B cell (primary cell): ENCODE results near the gene GUF1. TPM values are rescaled to one million over a fixed set of nuclear protein-coding genes. Genes with fewer than 3 reads are reported as not detected.

Experiments
- ATAC-seq: fragments of 200-7000 bp; cut with Tn5 transposase; one replicate; pipeline ENCODE4 v1.10.0; 2021; ENCODE audit warnings: low read depth, mild to moderate bottlenecking, moderate number of reproducible peaks, moderate library complexity
- CTCF ChIA-PET: fragments of 350-600 bp; sonication (Branson Sonifier 250); formaldehyde crosslinking; loops from one replicate; lab custom pipeline; 2021; ENCODE audit warnings: antibody characterized with exemption, inconsistent platforms; lab: Charles Lee
- POLR2A ChIA-PET: fragments of 350-600 bp; sonication (Branson Sonifier 250); formaldehyde crosslinking; loops from one replicate; lab custom pipeline; 2021; ENCODE audit warnings: antibody characterized with exemption; lab: Charles Lee
- DNase-seq: peaks from one replicate; pipeline ENCODE4 v3.0.0; 2013
- H2AFZ ChIP-seq: 2 replicates; pipeline ENCODE4 v1.6.1; 2012; ENCODE audit warnings: mild to moderate bottlenecking, low read depth, low read length; ENCODE audit not compliant: insufficient read depth, poor library complexity, severe bottlenecking
- H3K27ac ChIP-seq, 2 donors: 1 replicate in 1 of 2; 2 replicates in 1 of 2; pipeline ENCODE4 v1.5.1; 2012 to 2013; ENCODE audit warnings: low read length in 2 of 2, mild to moderate bottlenecking in 2 of 2, moderate library complexity in 1 of 2
- H3K27me3 ChIP-seq, 4 experiments: fragments of 200-600 bp in 1 of 4; sonication (generic) in 1 of 4; replicated peaks in 1 of 4; 1 replicate in 2 of 4; 2 replicates in 2 of 4; pipeline versions ENCODE4 v1.6.1 to v1.7.0; 2013 to 2016; ENCODE audit warnings: low read length in 3 of 4, mild to moderate bottlenecking in 2 of 4, mixed read lengths in 1 of 4, moderate library complexity in 1 of 4; ENCODE audit not compliant: insufficient read depth in 4 of 4, control insufficient read depth in 3 of 4; ENCODE audit errors: control extremely low read depth in 1 of 4
- H3K36me3 ChIP-seq, 2 experiments: replicated peaks in 1 of 2; 1 replicate in 1 of 2; 2 replicates in 1 of 2; pipeline versions ENCODE4 v1.6.1 to v1.7.1; 2013; ENCODE audit warnings: low read length in 1 of 2; ENCODE audit not compliant: insufficient read depth in 2 of 2, control insufficient read depth in 1 of 2; ENCODE audit errors: control extremely low read depth in 1 of 2, extremely low read depth in 1 of 2
- H3K4me1 ChIP-seq, 2 donors: fragments of 200-600 bp in 1 of 2; sonication (generic) in 1 of 2; 1 replicate in 1 of 2; 2 replicates in 1 of 2; pipeline versions ENCODE4 v1.5.1 to v1.6.1; 2013 to 2017; ENCODE audit warnings: low read length in 2 of 2; ENCODE audit not compliant: control insufficient read depth in 2 of 2, insufficient read depth in 2 of 2
- H3K4me2 ChIP-seq: replicated peaks from 2 replicates; pipeline ENCODE3; 2012; ENCODE audit warnings: mild to moderate bottlenecking, low read depth, low read length; ENCODE audit not compliant: poor library complexity, severe bottlenecking
- H3K4me3 ChIP-seq, 5 experiments: fragments of 200-600 bp in 1 of 5; sonication (generic) in 1 of 5; 1 replicate in 3 of 5; 2 replicates in 2 of 5; pipeline versions ENCODE4 v1.5.1 to v1.7.0; 2011 to 2016; ENCODE audit warnings: low read length in 4 of 5, mild to moderate bottlenecking in 4 of 5, low read depth in 2 of 5, control low read depth in 1 of 5, moderate library complexity in 1 of 5; ENCODE audit not compliant: insufficient read depth in 1 of 5; ENCODE audit errors: control extremely low read depth in 1 of 5, extremely low read depth in 1 of 5
- H3K79me2 ChIP-seq: fragments of 200-600 bp; sonication (generic); one replicate; pipeline ENCODE4 v1.6.0; 2016; ENCODE audit warnings: low read length; ENCODE audit not compliant: control insufficient read depth, insufficient read depth
- H3K9ac ChIP-seq: fragments of 200-600 bp; sonication (generic); 2 replicates; pipeline ENCODE4 v1.6.1; 2017; ENCODE audit warnings: mild to moderate bottlenecking, low read length, moderate library complexity
- H3K9me3 ChIP-seq, 3 donors: one replicate each; pipeline versions ENCODE4 v1.6.1 to v1.7.1; 2013; ENCODE audit warnings: low read length in 2 of 3; ENCODE audit not compliant: control insufficient read depth in 2 of 3, insufficient read depth in 1 of 3; ENCODE audit errors: control extremely low read depth in 1 of 3
- H4K20me1 ChIP-seq: 2 replicates; pipeline ENCODE4 v1.6.0; 2012; ENCODE audit warnings: mild to moderate bottlenecking, low read length; ENCODE audit not compliant: insufficient read depth, control insufficient read depth, poor library complexity, severe bottlenecking
- H3K27ac Mint-ChIP-seq: one replicate; pipeline ENCODE4 v1.8.0; 2021; ENCODE audit warnings: mixed read lengths
- H3K27me3 Mint-ChIP-seq: one replicate; pipeline ENCODE4 v1.8.0; 2021; ENCODE audit warnings: mixed read lengths
- H3K4me1 Mint-ChIP-seq: one replicate; pipeline ENCODE4 v1.8.0; 2021; ENCODE audit warnings: mixed read lengths
- H3K4me3 Mint-ChIP-seq: one replicate; pipeline ENCODE4 v1.8.0; 2021; ENCODE audit warnings: mixed read lengths
- H3K9me3 Mint-ChIP-seq: one replicate; pipeline ENCODE4 v1.8.0; 2022; ENCODE audit warnings: mixed read lengths; ENCODE audit not compliant: insufficient read depth
- EZH2 ChIP-seq: IDR thresholded peaks from 2 replicates; pipeline ENCODE4 v1.6.1; 2012; ENCODE audit warnings: borderline replicate concordance, low read depth, mild to moderate bottlenecking, moderate library complexity, low read length; ENCODE audit not compliant: insufficient read depth, poor library complexity, severe bottlenecking
- WGBS: methylation state at CpG from one replicate; pipeline ENCODE4 v1.1.5; 2013; ENCODE audit warnings: missing lambda C conversion rate; ENCODE audit not compliant: insufficient coverage; 5-methylcytosine and 5-hydroxymethylcytosine counted together
- intact Hi-C: fragments of 100-400 bp; cut with micrococcal nuclease; formaldehyde crosslinking; loops from one replicate; pipeline ENCODE4 v1.10.0; 2022
- polyA plus RNA-seq: library from polyadenylated mRNA; depleted of rRNA; stranded (reverse); fragments of >200 nt; gene quantifications from 2 replicates; pipeline ENCODE4 v1.2.3, GENCODE V29; 2012
- total RNA-seq, 2 donors: library from RNA; stranded (reverse); fragments of 120-200 nt in 1 of 2; gene quantifications; 1 replicate in 1 of 2; 2 replicates in 1 of 2; pipeline versions ENCODE4 v1.2.3 to v1.2.4, GENCODE V29; 2013 to 2022
- TF ChIP-seq, protein P1 (sequence below): fragments of 200-600 bp; IDR thresholded peaks from one replicate; pipeline ENCODE4 v1.8.0; 2022; ENCODE audit warnings: antibody characterized with exemption, mild to moderate bottlenecking

Gene GUF1
- total and polyA plus RNA-seq, 2 donors (not counting 1 experiment from before 2014, with no cell fraction given): 9.6 to 24.2 TPM

- Histone ChIP-seq H3K4me2 (peak overlapping the region; percentile 50), H2AFZ (peak overlapping the region; percentile 72), H3K27ac (peak overlapping the region in 1 of 2 donors; percentile 12), H3K4me1 (peaks cover 5 to 13% of the 10 kb centered on the region in 2 donors), H3K27me3 (peaks cover 0 to 8% (median 4%) of the 10 kb centered on the region in 4 experiments), H4K20me1 (no peaks in the 10 kb centered on the region), H3K9ac (peak overlapping the region; percentile 11), H3K9me3 (no peaks in the 10 kb centered on the region), H3K36me3 (no peaks in the 10 kb centered on the region), H3K4me3 (peak overlapping the region in 1 of 5 experiments; percentile 20), H3K79me2 (no peaks in the 10 kb centered on the region)
- Mint-ChIP-seq H3K9me3 (no peaks in the 10 kb centered on the region), H3K27me3 (peaks cover 30% of the 10 kb centered on the region), H3K4me3 (peak overlapping the region; percentile 40), H3K27ac (peak overlapping the region; percentile 59), H3K4me1 (peaks cover 10% of the 10 kb centered on the region)
- CTCF ChIA-PET: interaction anchor here (0.7 kb wide), 1 partner anchor 23 kb away, joined by 3 read pairs; no protein-coding TSS in a partner anchor
- TF ChIP-seq, protein P1, sequence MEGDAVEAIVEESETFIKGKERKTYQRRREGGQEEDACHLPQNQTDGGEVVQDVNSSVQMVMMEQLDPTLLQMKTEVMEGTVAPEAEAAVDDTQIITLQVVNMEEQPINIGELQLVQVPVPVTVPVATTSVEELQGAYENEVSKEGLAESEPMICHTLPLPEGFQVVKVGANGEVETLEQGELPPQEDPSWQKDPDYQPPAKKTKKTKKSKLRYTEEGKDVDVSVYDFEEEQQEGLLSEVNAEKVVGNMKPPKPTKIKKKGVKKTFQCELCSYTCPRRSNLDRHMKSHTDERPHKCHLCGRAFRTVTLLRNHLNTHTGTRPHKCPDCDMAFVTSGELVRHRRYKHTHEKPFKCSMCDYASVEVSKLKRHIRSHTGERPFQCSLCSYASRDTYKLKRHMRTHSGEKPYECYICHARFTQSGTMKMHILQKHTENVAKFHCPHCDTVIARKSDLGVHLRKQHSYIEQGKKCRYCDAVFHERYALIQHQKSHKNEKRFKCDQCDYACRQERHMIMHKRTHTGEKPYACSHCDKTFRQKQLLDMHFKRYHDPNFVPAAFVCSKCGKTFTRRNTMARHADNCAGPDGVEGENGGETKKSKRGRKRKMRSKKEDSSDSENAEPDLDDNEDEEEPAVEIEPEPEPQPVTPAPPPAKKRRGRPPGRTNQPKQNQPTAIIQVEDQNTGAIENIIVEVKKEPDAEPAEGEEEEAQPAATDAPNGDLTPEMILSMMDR: no peak
- no peak for TF ChIP-seq EZH2
- ATAC-seq (no peak), DNase-seq (peak; percentile 34)
- WGBS: 75% methylated on average over 2 of the region's 2 CpGs
- intact Hi-C loops: no loop called here
- POLR2A ChIA-PET: no interaction called here
Measured at GRCh38 chr4:44736900-44737299, 58.7 kb downstream of the GUF1 start.

GRCh38 chr4:44738615-44739014, 60.4 kb downstream of the GUF1 start:
- H3K4me3 Mint-ChIP-seq: no peak overlapping the region
- H3K27ac ChIP-seq: no peak overlapping the region
- H3K9me3 ChIP-seq: no peaks in the 10 kb centered on the region
- CTCF ChIA-PET: interaction anchor here (0.5 to 1.4 kb wide), 3 partner anchors 12 to 87 kb away, joined by 3 to 7 read pairs (median 4); partner anchors contain the start of genes GNPDA2 and YIPF7
- no peak overlapping the region for H2AFZ ChIP-seq
- no peak overlapping the region for H3K9ac ChIP-seq
- POLR2A ChIA-PET: no interaction called here
- H3K4me1 ChIP-seq: peaks cover 5 to 13% of the 10 kb centered on the region in 2 donors
- H3K36me3 ChIP-seq: no peaks in the 10 kb centered on the region
- H3K4me2 ChIP-seq: no peak overlapping the region
- H3K27ac Mint-ChIP-seq: no peak overlapping the region
- TF ChIP-seq, protein P1: peak; percentile 46
- TF ChIP-seq EZH2: no peak
- ATAC-seq (no peak), DNase-seq (no peak)
- H3K27me3 Mint-ChIP-seq: peaks cover 25% of the 10 kb centered on the region
- WGBS: no CpG with 5 or more reads among the region's 2 CpGs
- intact Hi-C loops: no loop called here
- H3K79me2 ChIP-seq: no peaks in the 10 kb centered on the region
- H4K20me1 ChIP-seq: no peaks in the 10 kb centered on the region
- no peaks in the 10 kb centered on the region for H3K9me3 Mint-ChIP-seq
- H3K4me1 Mint-ChIP-seq: peaks cover 10% of the 10 kb centered on the region
- H3K4me3 ChIP-seq: no peak overlapping the region
- peaks cover 0 to 9% (median 2%) of the 10 kb centered on the region in 4 experiments for H3K27me3 ChIP-seq
